ENCODE measurements around the gene FRMPD4. TPM values are rescaled to one million over a fixed set of nuclear protein-coding genes. Genes with fewer than 3 reads are reported as not detected.
A peak's percentile ranks its signal among the peaks of the same experiment; 100 is the strongest.

Gene FRMPD4
- total and polyA plus RNA-seq, 2 donors (not counting 1 experiment from before 2014, with no cell fraction given): 0.50 to 1.5 TPM

- no peaks in the 10 kb centered on the region for H3K27me3 ChIP-seq (ENCODE audit: control insufficient read depth, insufficient read depth, low read length)
- H3K27ac ChIP-seq (ENCODE audit: insufficient read depth, low read length): no peak overlapping the region
- H3K9ac ChIP-seq (ENCODE audit: insufficient read depth, low read length): no peak overlapping the region
- no peak for DNase-seq (ENCODE audit: low read depth in 2 of 2)
- no peaks in the 10 kb centered on the region for H4K20me1 ChIP-seq (ENCODE audit: control insufficient read depth, extremely low read depth, insufficient read depth, low read length)
- H2AFZ ChIP-seq (ENCODE audit: low read length): no peak overlapping the region
- no peaks in the 10 kb centered on the region for H3K79me2 ChIP-seq (ENCODE audit: control insufficient read depth, insufficient read depth, low read length)
- no peaks in the 10 kb centered on the region for H3K36me3 ChIP-seq (ENCODE audit: control insufficient read depth, insufficient read depth, low read length)
- no peak for TF ChIP-seq CTCF (conservative IDR thresholded peaks at IDR 0.05 in 1 of 2, IDR thresholded peaks at IDR 0.05 in 1 of 2; ENCODE audit: low read depth in 1 of 2, low read length in 2 of 2)
- H3K4me2 ChIP-seq (ENCODE audit: extremely low read depth, insufficient read depth, low read length): no peak overlapping the region
- no peak overlapping the region for H3K4me3 ChIP-seq (replicated peaks in 1 of 4; ENCODE audit: control extremely low read depth in 1 of 4, insufficient read depth in 1 of 4, low read depth in 3 of 4, low read length in 4 of 4)
- no peaks in the 10 kb centered on the region for H3K9me3 ChIP-seq (ENCODE audit: control insufficient read depth, insufficient read depth, low read depth, low read length)
- no peaks in the 10 kb centered on the region for H3K4me1 ChIP-seq (ENCODE audit: control insufficient read depth, extremely low read depth, insufficient read depth, low read length)
Measured at GRCh38 chrX:12115377-12115776, 22.9 kb upstream of the FRMPD4 start.

- H3K27me3 ChIP-seq (ENCODE audit: control insufficient read depth, insufficient read depth, low read length): no peaks in the 10 kb centered on the region
- no peak overlapping the region for H3K4me2 ChIP-seq (ENCODE audit: extremely low read depth, insufficient read depth, low read length)
- no peaks in the 10 kb centered on the region for H4K20me1 ChIP-seq (ENCODE audit: control insufficient read depth, extremely low read depth, insufficient read depth, low read length)
- TF ChIP-seq EZH2 (IDR thresholded peaks at IDR 0.05; ENCODE audit: low read length, missing control alignments) (no peak), CTCF (conservative IDR thresholded peaks at IDR 0.05 in 1 of 2, IDR thresholded peaks at IDR 0.05 in 1 of 2; ENCODE audit: low read depth in 1 of 2, low read length in 2 of 2) (no peak)
- no peak overlapping the region for H3K27ac ChIP-seq (ENCODE audit: insufficient read depth, low read length)
- H3K9me3 ChIP-seq (ENCODE audit: control insufficient read depth, insufficient read depth, low read depth, low read length): no peaks in the 10 kb centered on the region
- H3K79me2 ChIP-seq (ENCODE audit: control insufficient read depth, insufficient read depth, low read length): no peaks in the 10 kb centered on the region
- no peak overlapping the region for H3K9ac ChIP-seq (ENCODE audit: insufficient read depth, low read length)
- DNase-seq (ENCODE audit: low read depth in 2 of 2): peak in 1 of 2 donors; percentile 69
- H2AFZ ChIP-seq (ENCODE audit: low read length): no peak overlapping the region
- H3K4me1 ChIP-seq (ENCODE audit: control insufficient read depth, extremely low read depth, insufficient read depth, low read length): no peaks in the 10 kb centered on the region
- no peaks in the 10 kb centered on the region for H3K36me3 ChIP-seq (ENCODE audit: control insufficient read depth, insufficient read depth, low read length)
- H3K4me3 ChIP-seq (replicated peaks in 1 of 4; ENCODE audit: control extremely low read depth in 1 of 4, insufficient read depth in 1 of 4, low read depth in 3 of 4, low read length in 4 of 4): no peak overlapping the region
Measured at GRCh38 chrX:12118134-12118533, 20.1 kb upstream of the FRMPD4 start.

- Histone ChIP-seq H3K27ac (ENCODE audit: insufficient read depth, low read length) (no peak overlapping the region), H3K9ac (ENCODE audit: insufficient read depth, low read length) (no peak overlapping the region), H3K4me2 (ENCODE audit: extremely low read depth, insufficient read depth, low read length) (no peak overlapping the region), H3K27me3 (ENCODE audit: control insufficient read depth, insufficient read depth, low read length) (no peaks in the 10 kb centered on the region), H3K4me1 (ENCODE audit: control insufficient read depth, extremely low read depth, insufficient read depth, low read length) (no peaks in the 10 kb centered on the region), H2AFZ (ENCODE audit: low read length) (no peak overlapping the region), H3K36me3 (ENCODE audit: control insufficient read depth, insufficient read depth, low read length) (no peaks in the 10 kb centered on the region), H3K4me3 (replicated peaks in 1 of 4; ENCODE audit: control extremely low read depth in 1 of 4, insufficient read depth in 1 of 4, low read depth in 3 of 4, low read length in 4 of 4) (no peak overlapping the region), H3K9me3 (ENCODE audit: control insufficient read depth, insufficient read depth, low read depth, low read length) (no peaks in the 10 kb centered on the region), H3K79me2 (ENCODE audit: control insufficient read depth, insufficient read depth, low read length) (no peaks in the 10 kb centered on the region), H4K20me1 (ENCODE audit: control insufficient read depth, extremely low read depth, insufficient read depth, low read length) (no peaks in the 10 kb centered on the region)
- TF ChIP-seq CTCF (conservative IDR thresholded peaks at IDR 0.05 in 1 of 2, IDR thresholded peaks at IDR 0.05 in 1 of 2; ENCODE audit: low read depth in 1 of 2, low read length in 2 of 2): no peak
- no peak for TF ChIP-seq EZH2 (IDR thresholded peaks at IDR 0.05; ENCODE audit: low read length, missing control alignments)
- no peak for DNase-seq (ENCODE audit: low read depth in 2 of 2)
Measured at GRCh38 chrX:12128017-12128416, 10.3 kb upstream of the FRMPD4 start.
